Endothelial cell of umbilical vein (primary cell): ENCODE measurements around the gene GOLGA8R. TPM values are rescaled to one million over a fixed set of nuclear protein-coding genes. Genes with fewer than 3 reads are reported as not detected.
"Not testable (repeated sequence)": the region's sequence is repeated elsewhere in the genome, so short reads cannot be mapped to it uniquely, and the experiment has no call there.

ENCODE experiments used
- BruUV-seq: library from RNA; stranded (reverse); fragments of 400-500 nt; replicated peaks from 2 replicates; lab custom pipeline; 2021; lab: Mats Ljungman, UMichigan
- CTCF ChIA-PET: fragments of 300-600, 350-600 bp; sonication (Branson Sonifier 250); formaldehyde crosslinking; loops from one replicate; lab custom pipeline; 2021; ENCODE audit warnings: antibody characterized with exemption, inconsistent platforms; lab: Charles Lee
- POLR2A ChIA-PET: fragments of 300-600, 350-600 bp; sonication (Branson Sonifier 250); formaldehyde crosslinking; loops from one replicate; lab custom pipeline; 2021; ENCODE audit warnings: antibody characterized with exemption, inconsistent platforms; lab: Charles Lee
- DNase-seq: peaks from one replicate; pipeline ENCODE4 v3.0.0-alpha.2; 2011; ENCODE audit warnings: low read depth, low spot score
- FAIRE-seq: peaks from 2 replicates; lab custom pipeline; 2011; peaks lifted over from hg19 to GRCh38; lab: Jason Lieb, UNC
- H2AFZ ChIP-seq: 2 replicates; pipeline ENCODE4 v1.6.0; 2012; ENCODE audit warnings: low read depth, low read length, control low read depth, inconsistent platforms
- H3K27ac ChIP-seq: 2 replicates; pipeline ENCODE4 v1.5.1; 2011; ENCODE audit warnings: low read depth, mild to moderate bottlenecking, control low read depth, low read length, moderate library complexity; ENCODE audit not compliant: insufficient read depth
- H3K27me3 ChIP-seq, 2 experiments: 2 replicates each; pipeline versions ENCODE4 v1.6.0 to v1.6.1; 2011; ENCODE audit warnings: low read length in 2 of 2, mixed read lengths in 1 of 2; ENCODE audit not compliant: control insufficient read depth in 2 of 2, insufficient read depth in 2 of 2
- H3K36me3 ChIP-seq, 2 experiments: 2 replicates in 1 of 2; 3 replicates in 1 of 2; pipeline ENCODE4 v1.5.1; 2011; ENCODE audit warnings: low read length in 2 of 2, mild to moderate bottlenecking in 1 of 2, moderate library complexity in 1 of 2; ENCODE audit not compliant: control insufficient read depth in 2 of 2, insufficient read depth in 2 of 2; ENCODE audit errors: extremely low read depth in 1 of 2
- H3K4me1 ChIP-seq: 3 replicates; pipeline ENCODE4 v1.5.1; 2011; ENCODE audit warnings: mild to moderate bottlenecking, low read length; ENCODE audit not compliant: control insufficient read depth, insufficient read depth; ENCODE audit errors: extremely low read depth
- H3K4me2 ChIP-seq: 2 replicates; pipeline ENCODE4 v1.6.1; 2011; ENCODE audit warnings: low read length, control low read depth, mixed read lengths; ENCODE audit not compliant: insufficient read depth
- H3K4me3 ChIP-seq, 3 experiments: fragments of 200-600 bp in 1 of 3; sonication (generic), shearing (Covaris generic) in 1 of 3; replicated peaks in 1 of 3; 2 replicates each; pipeline ENCODE4 v1.5.1; 2011 to 2016; ENCODE audit warnings: control low read depth in 3 of 3, low read length in 3 of 3, mild to moderate bottlenecking in 2 of 3, inconsistent platforms in 1 of 3, low read depth in 1 of 3, moderate library complexity in 1 of 3; ENCODE audit not compliant: insufficient read depth in 1 of 3
- H3K79me2 ChIP-seq: 2 replicates; pipeline ENCODE4 v1.6.0; 2012; ENCODE audit warnings: low read length, inconsistent platforms; ENCODE audit not compliant: control insufficient read depth, insufficient read depth
- H3K9ac ChIP-seq: replicated peaks from 2 replicates; pipeline ENCODE3; 2011; ENCODE audit warnings: low read length, control low read depth; ENCODE audit not compliant: insufficient read depth; ENCODE audit errors: extremely low read depth
- H3K9me1 ChIP-seq: replicated peaks from 3 replicates; pipeline ENCODE4 v1.6.0; 2011; ENCODE audit warnings: mild to moderate bottlenecking, low read length; ENCODE audit not compliant: control insufficient read depth, insufficient read depth; ENCODE audit errors: extremely low read depth
- H3K9me3 ChIP-seq: replicated peaks from 2 replicates; pipeline ENCODE4 v1.5.1; 2012; ENCODE audit warnings: low read length, inconsistent platforms; ENCODE audit not compliant: control insufficient read depth, insufficient read depth
- H4K20me1 ChIP-seq: replicated peaks from 2 replicates; pipeline ENCODE3; 2011; ENCODE audit warnings: mild to moderate bottlenecking, low read length; ENCODE audit not compliant: control insufficient read depth, insufficient read depth; ENCODE audit errors: extremely low read depth
- dilution Hi-C: fragments of 300-500 bp; cut with MboI; formaldehyde crosslinking; loops from one replicate; pipeline ENCODE4 v1.15.0; 2019; ENCODE audit warnings: low sequenced_read_pairs; ENCODE audit not compliant: extremely low pct_ligation_motif_present
- intact Hi-C: fragments of 100-400 bp; cut with micrococcal nuclease; formaldehyde crosslinking; loops from one replicate; pipeline ENCODE4 v1.10.0; 2022
- polyA plus RNA-seq, 4 experiments: library from polyadenylated mRNA; depleted of rRNA in 3 of 4; stranded (reverse) in 3 of 4; unstranded in 1 of 4; fragments of >200 nt; gene quantifications; 2 replicates each; pipeline versions ENCODE4 v1.2.1 to v1.2.3, GENCODE V29; 2011 to 2012; ENCODE audit warnings: missing spikeins in 1 of 4
- total RNA-seq: library from RNA; stranded (reverse); gene quantifications from 2 replicates; pipeline ENCODE4 v1.2.3, GENCODE V29; 2021

Gene GOLGA8R
- total and polyA plus RNA-seq, 2 donors (not counting 3 experiments of a cell fraction or from before 2014, with no cell fraction given), result 0.35 to 2.2 TPM

- H3K36me3 ChIP-seq, BruUV-seq, H3K4me2 ChIP-seq, H2AFZ ChIP-seq, H3K4me1 ChIP-seq, dilution Hi-C loops, DNase-seq, H3K9me3 ChIP-seq, H3K79me2 ChIP-seq, CTCF ChIA-PET, H3K9me1 ChIP-seq, H3K9ac ChIP-seq, H4K20me1 ChIP-seq, FAIRE-seq, intact Hi-C loops, POLR2A ChIA-PET, H3K4me3 ChIP-seq, H3K27ac ChIP-seq, H3K27me3 ChIP-seq: not testable (repeated sequence)
Measured at GRCh38 chr15:30377082-30377413, 37.0 kb downstream of the GOLGA8R start.

GRCh38 chr15:30376375-30377081 lies 37.5 kb downstream of the GOLGA8R start:
- H4K20me1 ChIP-seq, H3K27me3 ChIP-seq, BruUV-seq, DNase-seq, H3K4me3 ChIP-seq, H3K9ac ChIP-seq, POLR2A ChIA-PET, H3K79me2 ChIP-seq, H3K27ac ChIP-seq, dilution Hi-C loops, H3K36me3 ChIP-seq, H2AFZ ChIP-seq, CTCF ChIA-PET, H3K9me1 ChIP-seq, H3K9me3 ChIP-seq, FAIRE-seq, H3K4me1 ChIP-seq, H3K4me2 ChIP-seq, intact Hi-C loops: not testable (repeated sequence)

- H3K4me3 ChIP-seq, H3K27me3 ChIP-seq, H3K4me2 ChIP-seq, BruUV-seq, H3K36me3 ChIP-seq, H2AFZ ChIP-seq, DNase-seq, H3K9ac ChIP-seq, H3K9me1 ChIP-seq, POLR2A ChIA-PET, dilution Hi-C loops, intact Hi-C loops, FAIRE-seq, H3K4me1 ChIP-seq, H4K20me1 ChIP-seq, H3K9me3 ChIP-seq, H3K27ac ChIP-seq, H3K79me2 ChIP-seq, CTCF ChIA-PET: not testable (repeated sequence)
Measured at GRCh38 chr15:30375872-30376271, 38.2 kb downstream of the GOLGA8R start.

GRCh38 chr15:30374862-30375261 lies 39.2 kb downstream of the GOLGA8R start:
- dilution Hi-C loops, DNase-seq, intact Hi-C loops: not testable (repeated sequence)

More at GRCh38 chr15:30374862-30375261, 39.2 kb downstream of the GOLGA8R start:
- H3K36me3 ChIP-seq, H3K9me3 ChIP-seq, POLR2A ChIA-PET, H3K27me3 ChIP-seq, H3K4me2 ChIP-seq, FAIRE-seq, H3K27ac ChIP-seq, H3K9ac ChIP-seq, H3K79me2 ChIP-seq, H4K20me1 ChIP-seq, CTCF ChIA-PET, H3K9me1 ChIP-seq, H2AFZ ChIP-seq, BruUV-seq, H3K4me1 ChIP-seq, H3K4me3 ChIP-seq: not testable (repeated sequence)
